GM18519 (cell line): Measurements from ENCODE around the gene KCNQ5.
"Not testable (repeated sequence)": the region's sequence is repeated elsewhere in the genome, so short reads cannot be mapped to it uniquely, and the experiment has no call there.

Experiments
- ATAC-seq: cut with Tn5 transposase; IDR thresholded peaks from one replicate; pipeline ENCODE4 v1.9.1; 2021; ENCODE audit warnings: mild to moderate bottlenecking, moderate library complexity; ENCODE audit not compliant: unreplicated experiment, low FRiP score

The KCNQ5 gene

DNA sequence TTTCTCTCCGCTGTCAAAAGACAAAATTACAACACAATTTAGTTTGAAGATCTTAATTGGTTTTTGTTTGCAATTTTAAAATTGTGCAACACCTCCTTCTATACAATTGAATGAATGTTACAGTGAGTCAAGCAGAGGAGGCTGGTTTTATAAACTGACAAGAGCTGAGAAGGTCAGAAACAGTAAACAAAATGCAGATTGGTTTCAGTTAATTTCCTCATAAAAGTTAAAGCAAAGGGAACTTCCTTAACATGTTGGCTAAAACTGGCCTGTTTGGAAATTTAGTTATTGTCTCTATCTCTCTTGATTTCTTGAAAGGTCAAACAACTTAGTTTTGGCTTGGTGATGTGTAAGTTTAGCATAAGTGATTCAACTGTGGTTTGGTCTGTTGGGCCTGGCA is 581.2 kb downstream of the KCNQ5 start:
- ATAC-seq, result no peak

DNA sequence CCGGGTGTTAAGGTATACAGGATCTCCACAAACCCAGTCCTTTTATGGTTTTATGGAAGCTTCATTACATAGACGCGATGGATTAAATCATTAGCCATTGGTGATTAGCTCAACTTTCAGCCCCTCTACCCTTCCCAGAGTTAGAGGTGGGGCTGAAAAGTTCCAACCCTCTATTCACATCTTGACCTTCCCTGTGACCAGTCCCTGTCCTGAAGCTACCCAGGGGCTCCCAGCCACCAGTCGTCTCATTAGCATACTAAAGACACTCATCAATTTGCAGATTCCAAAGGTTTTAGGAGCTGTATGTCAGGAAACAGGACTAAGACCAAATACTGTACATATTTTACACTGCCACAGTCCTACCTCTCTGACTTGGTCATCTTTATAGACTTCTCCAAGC is 582.4 kb downstream of the KCNQ5 start:
- ATAC-seq, result no peak

DNA sequence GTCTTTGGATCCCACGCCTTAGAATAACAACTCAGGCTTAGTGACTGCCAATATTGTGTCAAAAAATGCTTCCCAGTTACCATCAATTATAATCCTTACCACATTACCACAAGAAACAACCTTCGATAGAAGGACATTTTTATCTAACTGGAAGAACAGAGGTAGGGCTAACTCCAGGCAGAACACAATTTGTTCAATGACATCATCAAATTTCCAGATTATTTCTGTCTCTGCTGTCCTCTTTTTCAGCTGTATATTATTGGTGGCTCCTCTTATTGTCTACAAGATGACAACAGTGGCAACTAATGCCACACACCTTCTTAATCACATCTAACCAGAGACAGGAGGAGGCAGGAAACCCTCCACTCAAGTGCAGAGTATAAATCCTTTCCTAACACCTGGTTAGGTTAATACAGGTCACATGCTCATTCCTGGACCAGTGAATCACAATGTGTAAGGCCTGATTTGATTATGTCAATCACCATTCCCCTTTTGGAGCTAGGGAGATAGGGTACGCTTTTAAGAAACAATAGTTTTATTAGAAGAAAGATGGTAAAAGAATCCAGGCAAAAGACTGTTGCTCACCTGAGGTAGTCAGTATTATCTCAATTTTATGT is 585.5 kb downstream of the KCNQ5 start:
- ATAC-seq, result no peak

DNA sequence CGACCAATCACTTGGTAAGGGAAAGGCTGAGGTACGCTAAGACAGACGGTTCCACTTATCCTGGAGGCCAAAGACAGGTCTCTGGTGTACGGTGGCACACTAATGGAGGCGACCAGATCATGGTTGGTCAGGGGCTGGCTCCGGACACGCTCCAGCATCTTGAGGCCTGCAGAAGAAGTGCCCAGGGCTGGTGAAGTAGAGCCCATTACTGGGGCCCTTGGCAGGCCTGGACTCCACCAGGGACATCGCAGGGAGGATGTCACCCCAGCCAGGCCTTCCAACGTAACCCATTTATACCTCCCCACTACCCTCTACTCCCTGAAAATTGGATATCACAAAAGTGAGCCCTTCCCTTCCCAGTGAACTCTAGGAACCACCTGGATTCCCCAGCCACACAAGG is 587.3 kb downstream of the KCNQ5 start:
- ATAC-seq, result no peak

DNA sequence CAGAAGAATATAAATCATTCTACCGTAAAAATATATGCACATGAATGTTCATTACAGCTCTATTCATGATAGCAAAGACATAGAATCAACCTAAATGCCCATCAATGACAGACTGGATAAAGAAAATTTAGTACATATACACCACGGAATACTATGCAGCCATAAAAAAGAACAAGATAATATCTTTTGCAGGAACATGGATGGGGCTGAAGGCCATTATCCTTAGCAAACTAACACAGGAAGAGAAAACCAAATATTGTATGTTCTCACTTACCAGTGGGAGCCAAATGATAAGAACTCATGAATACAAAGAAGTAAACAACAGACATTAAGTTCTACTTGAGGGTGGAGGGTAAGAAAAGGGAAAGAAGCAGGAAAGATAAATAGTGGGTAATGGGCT is 595.0 kb downstream of the KCNQ5 start:
- no peak for ATAC-seq

DNA sequence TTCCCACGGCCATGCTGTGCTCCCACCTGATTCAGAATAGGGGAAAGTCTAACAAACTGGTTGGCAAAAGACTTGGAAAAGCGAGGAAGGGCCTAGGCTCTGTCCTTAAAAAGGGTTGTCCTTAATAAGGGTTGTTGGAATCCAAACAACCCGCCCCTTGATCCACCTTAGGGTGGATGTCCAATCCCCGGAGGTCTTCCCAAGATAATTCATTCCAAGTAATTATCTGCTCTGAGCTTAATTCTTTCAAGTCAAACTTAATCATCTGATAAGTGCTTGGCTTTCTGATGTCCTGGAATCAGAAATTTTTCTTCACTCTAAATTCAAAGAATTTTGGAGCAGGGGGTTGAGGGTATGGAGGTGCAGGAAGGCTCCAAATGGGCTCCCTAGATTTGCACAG is 603.5 kb downstream of the KCNQ5 start, which contains the start of gene KHDC1L:
Gene KHDC1L, minus strand, starts transcription at position 101 of the 400 bp plus-strand sequence. Its CDS starts 88 bp downstream, at position 13.
- no peak for ATAC-seq

DNA sequence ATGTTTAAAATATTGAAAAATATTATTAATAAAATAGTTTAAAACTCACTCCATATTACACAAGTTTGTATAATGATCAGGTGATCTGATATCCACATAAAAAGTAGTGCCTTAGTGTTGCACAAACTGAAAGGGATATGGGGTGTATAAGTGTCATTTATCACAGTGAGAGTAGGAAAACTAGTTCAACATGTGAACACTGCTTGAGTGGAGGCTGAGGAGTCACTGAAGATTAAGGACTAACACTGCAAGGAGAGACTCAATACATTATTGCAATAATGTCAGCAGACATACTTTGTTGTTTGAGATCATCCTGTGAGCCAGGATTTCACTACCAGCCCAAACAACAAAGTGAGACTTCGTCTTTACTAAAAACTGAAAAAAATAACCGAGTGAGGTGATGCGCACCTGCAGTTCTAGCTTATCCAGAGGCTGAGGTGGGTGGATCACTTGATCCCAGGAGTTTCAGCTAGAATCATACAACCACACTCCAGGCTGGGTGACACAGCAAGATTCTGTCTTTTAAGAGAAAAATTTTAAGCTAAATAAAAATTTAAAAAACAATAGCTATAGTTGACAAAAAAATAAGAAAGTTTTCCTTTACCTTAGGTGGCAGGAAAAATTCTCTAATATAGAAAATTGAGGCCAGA is 605.9 kb downstream of the KCNQ5 start:
- no peak for ATAC-seq

DNA sequence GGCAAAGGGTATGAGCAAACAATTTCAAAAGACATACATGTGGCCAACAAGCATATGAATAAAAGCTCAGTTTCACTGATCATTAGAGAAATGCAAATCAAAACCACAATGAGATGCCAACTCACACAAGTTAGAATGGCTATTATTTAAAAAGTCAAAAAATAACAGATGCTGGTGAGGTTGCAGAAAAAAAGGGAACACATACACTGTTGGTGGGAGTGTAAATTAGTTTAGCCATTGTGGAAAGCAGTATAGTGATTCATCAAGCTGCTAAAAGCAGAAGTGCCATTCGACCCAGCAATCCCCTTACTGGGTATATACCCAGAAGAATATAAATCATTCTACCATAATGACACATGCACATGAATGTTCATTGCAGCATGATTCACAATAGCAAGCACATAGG is 610.1 kb downstream of the KCNQ5 start:
- ATAC-seq, result no peak

DNA sequence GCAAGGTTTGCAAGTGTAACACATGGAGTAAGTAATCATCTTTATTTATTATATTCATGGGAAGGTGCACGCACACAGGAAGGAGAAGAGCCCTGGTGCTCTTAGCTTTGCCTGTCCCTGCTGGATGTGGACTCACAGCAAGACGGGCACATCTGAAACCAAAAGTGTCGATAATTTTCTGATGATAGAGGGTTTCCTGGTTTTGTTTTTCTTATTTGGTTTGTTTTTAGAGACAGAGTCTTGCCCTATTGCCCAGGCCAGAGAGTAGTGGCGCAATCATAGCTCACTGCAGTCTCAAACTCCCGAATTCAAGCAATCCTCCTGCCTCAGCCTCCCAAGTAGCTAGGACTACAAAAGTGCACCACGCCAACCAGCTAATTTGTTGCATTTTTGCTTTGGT is 611.2 kb downstream of the KCNQ5 start:
- ATAC-seq, result no peak

DNA sequence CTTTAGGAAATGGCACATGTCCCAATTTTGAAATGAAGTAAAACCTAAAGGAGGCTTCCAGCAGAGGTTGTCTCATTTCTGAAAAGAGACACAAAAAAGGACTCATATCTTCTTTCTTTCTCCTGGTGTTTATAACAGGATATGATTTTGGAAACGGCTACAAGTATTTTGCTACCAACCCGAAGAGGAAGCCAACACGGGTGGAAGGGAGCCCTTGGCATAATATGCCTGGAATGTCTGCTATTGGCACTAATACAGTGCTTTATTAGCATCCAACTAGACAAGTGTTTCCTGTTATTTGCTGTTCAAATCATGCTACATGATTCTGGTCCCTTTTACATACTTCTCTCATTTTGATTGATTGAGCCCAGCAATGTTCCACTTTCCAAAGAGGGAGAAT is 612.1 kb downstream of the KCNQ5 start:
- ATAC-seq, result not testable (repeated sequence)

DNA sequence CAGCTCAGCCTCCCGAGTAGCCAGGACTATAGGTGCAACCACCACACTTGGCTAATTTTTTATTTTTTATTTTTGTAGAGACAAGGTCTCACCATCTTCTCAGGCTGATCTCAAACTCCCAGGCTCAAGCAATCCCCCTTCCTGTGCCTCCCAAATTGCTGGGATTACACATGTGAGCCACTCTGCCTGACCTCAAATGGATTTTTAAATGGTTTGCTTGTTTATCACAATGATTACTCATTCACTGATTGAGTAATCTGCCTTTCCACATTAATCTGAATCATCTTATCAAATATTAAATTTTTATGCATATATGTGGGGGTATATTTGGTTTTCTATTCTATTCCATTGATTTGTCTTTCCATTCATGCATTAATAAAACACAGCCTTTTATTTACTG is 612.9 kb downstream of the KCNQ5 start:
- no peak for ATAC-seq

DNA sequence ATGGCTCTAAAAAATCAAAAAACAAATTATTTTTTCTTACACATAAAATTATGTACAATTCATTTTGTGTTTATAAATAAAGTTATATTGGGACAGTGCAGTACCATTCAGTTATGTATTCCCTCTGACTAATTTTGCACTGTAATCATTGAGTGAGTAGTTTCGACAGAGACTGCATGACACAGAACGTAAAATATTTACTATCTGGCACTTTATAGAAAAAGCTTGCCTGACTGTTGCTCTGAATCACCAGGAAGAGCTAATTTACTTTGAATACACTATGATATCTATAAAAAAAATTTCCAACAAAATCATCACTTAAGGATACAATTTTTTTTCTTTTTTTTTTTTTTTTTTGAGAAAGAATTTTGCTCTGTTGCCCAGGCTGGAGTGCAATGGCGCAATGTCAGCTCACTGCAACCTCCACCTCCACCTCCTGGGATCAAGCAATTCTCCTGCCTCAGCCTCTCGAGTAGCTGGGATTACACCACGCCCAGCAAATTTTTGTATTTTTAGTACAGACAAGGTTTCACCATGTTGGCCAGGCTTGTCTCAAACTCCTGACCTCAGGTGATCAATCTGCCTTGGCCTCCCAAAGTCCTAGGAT is 614.4 kb downstream of the KCNQ5 start:
- no peak for ATAC-seq

DNA sequence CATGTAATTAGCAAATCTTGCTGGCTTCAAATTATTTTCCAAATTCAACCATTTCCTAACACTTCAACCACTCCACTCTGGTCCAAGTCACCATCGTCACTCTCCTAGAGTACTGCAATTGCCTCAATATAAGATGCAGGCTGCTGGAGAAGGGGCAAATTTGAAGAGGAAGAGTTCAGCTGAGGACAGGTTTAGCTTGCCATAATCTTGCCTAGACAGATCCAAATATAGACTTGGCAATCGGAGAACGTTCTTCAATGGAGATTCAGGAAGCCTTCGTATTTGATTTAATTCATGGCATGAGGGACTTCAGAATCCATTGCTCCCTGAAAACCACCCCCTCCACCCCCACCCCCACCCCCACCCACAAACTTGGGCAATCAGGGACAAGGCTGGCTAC is 618.9 kb downstream of the KCNQ5 start:
- no peak for ATAC-seq

DNA sequence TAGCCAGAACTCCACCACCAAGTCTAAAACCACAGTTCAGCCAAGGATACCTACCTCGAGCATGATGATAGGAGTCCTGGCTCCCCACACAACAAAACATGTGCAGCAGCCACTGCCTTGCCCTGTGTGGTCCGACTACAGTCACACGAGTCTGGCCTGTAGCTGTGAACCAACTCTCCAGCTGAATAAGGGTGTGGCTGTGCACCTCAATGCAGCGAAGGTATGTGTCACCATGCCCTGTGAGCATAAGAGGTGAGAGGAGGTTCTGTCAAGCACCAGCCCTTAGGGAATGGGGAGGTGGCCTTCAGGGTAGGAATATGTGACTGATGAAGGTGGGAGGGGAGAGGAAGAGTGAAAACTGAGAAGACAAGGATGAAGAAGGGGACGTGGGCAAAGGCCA is 620.1 kb downstream of the KCNQ5 start:
- ATAC-seq, result no peak
